Natural killer cell treated with Interleukin-12 subunit alpha and Interleukin-12 subunit beta and Interleukin-15 and Interleukin-18, amount 100 ng/mL, for 72 hours (primary cell): ENCODE measurements around the gene CALD1. TPM values are rescaled to one million over a fixed set of nuclear protein-coding genes. Genes with fewer than 3 reads are reported as not detected.
A peak's percentile ranks its signal among the peaks of the same experiment; 100 is the strongest.

ENCODE experiments used
- ATAC-seq, 2 donors: fragments of 150-1000 bp; cut with Tn5 transposase in 1 of 2; sonication (Bioruptor Pico), chemical (Tn5 transposase) in 1 of 2; 2 replicates each; pipeline ENCODE4 v1.10.0; 2021
- DNase-seq: peaks from one replicate; pipeline ENCODE4 v3.0.0; 2022; ENCODE audit warnings: low spot score
- H3K27ac Mint-ChIP-seq, 2 donors: 1 replicate in 1 of 2; 2 replicates in 1 of 2; pipeline ENCODE4 v1.8.0; 2022; ENCODE audit warnings: mixed read lengths in 2 of 2, mild to moderate bottlenecking in 1 of 2, moderate library complexity in 1 of 2
- H3K27me3 Mint-ChIP-seq, 2 donors: 1 replicate in 1 of 2; 2 replicates in 1 of 2; pipeline ENCODE4 v1.8.0; 2022; ENCODE audit warnings: mixed read lengths in 2 of 2
- H3K36me3 Mint-ChIP-seq: one replicate; pipeline ENCODE4 v1.8.0; 2022; ENCODE audit warnings: mixed read lengths
- H3K4me1 Mint-ChIP-seq, 2 donors: 1 replicate in 1 of 2; 2 replicates in 1 of 2; pipeline ENCODE4 v1.8.0; 2022; ENCODE audit warnings: low read depth in 2 of 2, mixed read lengths in 2 of 2, mild to moderate bottlenecking in 1 of 2
- H3K4me3 Mint-ChIP-seq: one replicate; pipeline ENCODE4 v1.8.0; 2022; ENCODE audit warnings: mixed read lengths
- H3K9me3 Mint-ChIP-seq: 2 replicates; pipeline ENCODE4 v1.8.0; 2022; ENCODE audit warnings: mixed read lengths
- total RNA-seq, 2 donors: library from RNA; stranded (reverse); gene quantifications; one replicate each; pipeline ENCODE4 v1.2.3, GENCODE V29; 2022

Gene CALD1
- total RNA-seq, 2 donors from 2014 or later, result 0.11 to 0.40 TPM

- no peak for DNase-seq
- Mint-ChIP-seq H3K4me3 (no peak overlapping the region), H3K27ac (no peak overlapping the region), H3K27me3 (peaks cover 0 to 8% of the 10 kb centered on the region in 2 donors), H3K9me3 (no peaks in the 10 kb centered on the region), H3K4me1 (no peaks in the 10 kb centered on the region), H3K36me3 (no peaks in the 10 kb centered on the region)
- ATAC-seq, result no peak
Measured at GRCh38 chr7:134882481-134882880, 103.0 kb downstream of the CALD1 start.

- H3K27me3 Mint-ChIP-seq, result peaks cover 0 to 3% of the 10 kb centered on the region in 2 donors
- no peak for ATAC-seq
- no peaks in the 10 kb centered on the region for H3K36me3 Mint-ChIP-seq
- no peak overlapping the region for H3K27ac Mint-ChIP-seq
- DNase-seq, result no peak
- no peak overlapping the region for H3K4me3 Mint-ChIP-seq
- no peaks in the 10 kb centered on the region for H3K9me3 Mint-ChIP-seq
- no peaks in the 10 kb centered on the region for H3K4me1 Mint-ChIP-seq
Measured at GRCh38 chr7:134885967-134886352, 106.5 kb downstream of the CALD1 start.

- DNase-seq (no peak), ATAC-seq (no peak)
- Mint-ChIP-seq H3K9me3 (no peaks in the 10 kb centered on the region), H3K27me3 (peaks cover 0 to 3% of the 10 kb centered on the region in 2 donors), H3K4me3 (no peak overlapping the region), H3K36me3 (no peaks in the 10 kb centered on the region), H3K4me1 (no peaks in the 10 kb centered on the region), H3K27ac (no peak overlapping the region)
Measured at GRCh38 chr7:134886353-134887057, 107.1 kb downstream of the CALD1 start.

GRCh38 chr7:134887523-134887922 is 108.1 kb downstream of the CALD1 start:
- Mint-ChIP-seq H3K4me3 (no peak overlapping the region), H3K27ac (no peak overlapping the region), H3K36me3 (no peaks in the 10 kb centered on the region), H3K27me3 (peaks cover 5% of the 10 kb centered on the region in 2 donors), H3K4me1 (no peaks in the 10 kb centered on the region), H3K9me3 (no peaks in the 10 kb centered on the region)
- ATAC-seq (peak in 1 of 2 donors; percentile 36), DNase-seq (no peak)

GRCh38 chr7:134888141-134888740 is 108.8 kb downstream of the CALD1 start:
- DNase-seq (no peak), ATAC-seq (no peak)
- H3K27ac Mint-ChIP-seq, result no peak overlapping the region
- H3K36me3 Mint-ChIP-seq, result no peaks in the 10 kb centered on the region
- no peaks in the 10 kb centered on the region for H3K9me3 Mint-ChIP-seq
- H3K27me3 Mint-ChIP-seq, result peaks cover 9 to 12% of the 10 kb centered on the region in 2 donors
- no peaks in the 10 kb centered on the region for H3K4me1 Mint-ChIP-seq
- no peak overlapping the region for H3K4me3 Mint-ChIP-seq

- Mint-ChIP-seq H3K27me3 (peaks cover 9 to 20% of the 10 kb centered on the region in 2 donors), H3K9me3 (no peaks in the 10 kb centered on the region), H3K4me3 (no peak overlapping the region), H3K27ac (no peak overlapping the region), H3K36me3 (peaks cover under 1% of the 10 kb centered on the region), H3K4me1 (no peaks in the 10 kb centered on the region)
- DNase-seq, result no peak
- ATAC-seq, result no peak
Measured at GRCh38 chr7:134890246-134891240, 111.1 kb downstream of the CALD1 start.

- no peak overlapping the region for H3K4me3 Mint-ChIP-seq
- no peak for DNase-seq
- no peak overlapping the region for H3K27ac Mint-ChIP-seq
- H3K27me3 Mint-ChIP-seq, result peaks cover 9 to 20% of the 10 kb centered on the region in 2 donors
- peak in 1 of 2 donors; percentile 52 for ATAC-seq
- no peaks in the 10 kb centered on the region for H3K4me1 Mint-ChIP-seq
- peaks cover 4% of the 10 kb centered on the region for H3K9me3 Mint-ChIP-seq
- H3K36me3 Mint-ChIP-seq, result peaks cover 6% of the 10 kb centered on the region
Measured at GRCh38 chr7:134891262-134891695, 111.8 kb downstream of the CALD1 start.

GRCh38 chr7:134891696-134892678 is 112.6 kb downstream of the CALD1 start:
- peaks cover 12% of the 10 kb centered on the region for H3K36me3 Mint-ChIP-seq
- ATAC-seq, result no peak
- no peak overlapping the region for H3K4me3 Mint-ChIP-seq
- peaks cover 7% of the 10 kb centered on the region for H3K9me3 Mint-ChIP-seq
- peaks cover 9 to 20% of the 10 kb centered on the region in 2 donors for H3K27me3 Mint-ChIP-seq
- no peaks in the 10 kb centered on the region for H3K4me1 Mint-ChIP-seq
- no peak overlapping the region for H3K27ac Mint-ChIP-seq
- DNase-seq, result no peak

- ATAC-seq (no peak), DNase-seq (no peak)
- Mint-ChIP-seq H3K36me3 (peaks cover 12% of the 10 kb centered on the region), H3K4me3 (no peak overlapping the region), H3K27ac (no peak overlapping the region), H3K27me3 (peaks cover 9 to 20% of the 10 kb centered on the region in 2 donors), H3K4me1 (no peaks in the 10 kb centered on the region), H3K9me3 (peaks cover 7% of the 10 kb centered on the region)
Measured at GRCh38 chr7:134892963-134893362, 113.5 kb downstream of the CALD1 start.

GRCh38 chr7:134893920-134894319 is 114.5 kb downstream of the CALD1 start:
- peaks cover 12% of the 10 kb centered on the region for H3K36me3 Mint-ChIP-seq
- H3K4me3 Mint-ChIP-seq, result no peak overlapping the region
- no peak for ATAC-seq
- H3K27ac Mint-ChIP-seq, result no peak overlapping the region
- peaks cover 6 to 20% of the 10 kb centered on the region in 2 donors for H3K27me3 Mint-ChIP-seq
- H3K9me3 Mint-ChIP-seq, result peaks cover 7% of the 10 kb centered on the region
- DNase-seq, result no peak
- no peaks in the 10 kb centered on the region for H3K4me1 Mint-ChIP-seq

GRCh38 chr7:134894928-134895327 is 115.5 kb downstream of the CALD1 start:
- H3K4me3 Mint-ChIP-seq, result no peak overlapping the region
- H3K4me1 Mint-ChIP-seq, result no peaks in the 10 kb centered on the region
- peaks cover 6 to 20% of the 10 kb centered on the region in 2 donors for H3K27me3 Mint-ChIP-seq
- H3K27ac Mint-ChIP-seq, result no peak overlapping the region
- ATAC-seq, result no peak
- H3K9me3 Mint-ChIP-seq, result peaks cover 7% of the 10 kb centered on the region
- peaks cover 12% of the 10 kb centered on the region for H3K36me3 Mint-ChIP-seq
- DNase-seq, result no peak

GRCh38 chr7:134896073-134896472 is 116.6 kb downstream of the CALD1 start:
- Mint-ChIP-seq H3K27ac (no peak overlapping the region), H3K4me3 (no peak overlapping the region), H3K36me3 (peaks cover 12% of the 10 kb centered on the region), H3K4me1 (no peaks in the 10 kb centered on the region), H3K9me3 (peaks cover 7% of the 10 kb centered on the region), H3K27me3 (peaks cover 6 to 20% of the 10 kb centered on the region in 2 donors)
- DNase-seq, result no peak
- ATAC-seq, result no peak

- Mint-ChIP-seq H3K4me3 (no peak overlapping the region), H3K4me1 (no peaks in the 10 kb centered on the region), H3K27ac (no peak overlapping the region), H3K9me3 (peaks cover 7% of the 10 kb centered on the region), H3K27me3 (peaks cover 6 to 10% of the 10 kb centered on the region in 2 donors), H3K36me3 (peaks cover 12% of the 10 kb centered on the region)
- ATAC-seq (no peak), DNase-seq (no peak)
Measured at GRCh38 chr7:134897936-134898335, 118.5 kb downstream of the CALD1 start.
